Lower leg skin (tissue), 3 donors: ENCODE data around the gene TSEN54.

Source experiments
- POLR2A ChIP-seq, 2 donors: fragments of 450-650 bp; IDR thresholded peaks; one replicate each; pipeline ENCODE4 v1.6.1; 2016 to 2017; ENCODE audit warnings: antibody characterized with exemption in 2 of 2, mild to moderate bottlenecking in 1 of 2, moderate library complexity in 1 of 2
- TF ChIP-seq, protein P1 (sequence below), 3 donors: fragments of 450-650 bp; IDR thresholded peaks; one replicate each; pipeline ENCODE4 v1.5.1; 2016; ENCODE audit warnings: antibody characterized with exemption in 3 of 3, mild to moderate bottlenecking in 3 of 3, moderate library complexity in 2 of 3

DNA sequence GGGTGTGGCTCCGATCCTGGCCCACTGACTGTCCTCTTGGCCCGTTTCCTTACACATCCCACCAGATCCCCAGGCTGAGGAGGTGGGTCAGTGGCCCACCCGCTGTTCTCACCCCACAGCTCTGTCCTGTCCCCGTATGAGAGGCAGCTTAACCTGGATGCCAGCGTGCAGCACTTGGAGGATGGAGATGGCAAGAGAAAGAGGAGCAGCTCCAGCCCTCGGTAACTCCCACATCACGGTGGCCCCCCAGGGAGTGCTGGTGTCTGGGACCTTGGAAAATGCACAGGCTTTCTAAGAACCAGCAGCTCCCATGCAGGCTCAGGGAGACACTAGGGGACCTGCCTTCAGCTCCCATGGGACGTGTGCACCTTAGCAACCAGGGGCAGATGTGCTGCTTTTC is 5.0 kb downstream of the TSEN54 start:
- TF ChIP-seq POLR2A (IDR thresholded peaks at IDR 0.05) = no peak
- TF ChIP-seq, protein P1, sequence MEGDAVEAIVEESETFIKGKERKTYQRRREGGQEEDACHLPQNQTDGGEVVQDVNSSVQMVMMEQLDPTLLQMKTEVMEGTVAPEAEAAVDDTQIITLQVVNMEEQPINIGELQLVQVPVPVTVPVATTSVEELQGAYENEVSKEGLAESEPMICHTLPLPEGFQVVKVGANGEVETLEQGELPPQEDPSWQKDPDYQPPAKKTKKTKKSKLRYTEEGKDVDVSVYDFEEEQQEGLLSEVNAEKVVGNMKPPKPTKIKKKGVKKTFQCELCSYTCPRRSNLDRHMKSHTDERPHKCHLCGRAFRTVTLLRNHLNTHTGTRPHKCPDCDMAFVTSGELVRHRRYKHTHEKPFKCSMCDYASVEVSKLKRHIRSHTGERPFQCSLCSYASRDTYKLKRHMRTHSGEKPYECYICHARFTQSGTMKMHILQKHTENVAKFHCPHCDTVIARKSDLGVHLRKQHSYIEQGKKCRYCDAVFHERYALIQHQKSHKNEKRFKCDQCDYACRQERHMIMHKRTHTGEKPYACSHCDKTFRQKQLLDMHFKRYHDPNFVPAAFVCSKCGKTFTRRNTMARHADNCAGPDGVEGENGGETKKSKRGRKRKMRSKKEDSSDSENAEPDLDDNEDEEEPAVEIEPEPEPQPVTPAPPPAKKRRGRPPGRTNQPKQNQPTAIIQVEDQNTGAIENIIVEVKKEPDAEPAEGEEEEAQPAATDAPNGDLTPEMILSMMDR (IDR thresholded peaks at IDR 0.05) = no peak
